Activated CD4-positive, alpha-beta T cell treated with anti-CD3 and anti-CD28 coated beads, Interleukin-2, amount 50 U/mL, for 24 hours (primary cell): ENCODE results near the gene GVQW3.
A peak's percentile ranks its signal among the peaks of the same experiment; 100 is the strongest.

Experiments used
- DNase-seq, 2 donors: peaks; one replicate each; pipeline ENCODE4 v3.0.0-alpha.2; 2020; ENCODE audit warnings: low read depth in 1 of 2, low spot score in 1 of 2

GVQW3 gene

GRCh38 chr11:76380977-76381719, at the start of gene GVQW3, which contains the start of gene THAP12:
GVQW3 (plus strand) TSS chr11:76381323; CDS start chr11:76381829, 506 bp downstream.
THAP12 (minus strand) TSS chr11:76381132; CDS start chr11:76380836, 296 bp downstream.
- DNase-seq, result peak; percentile 89 to 95

- no peak for DNase-seq
Observed at GRCh38 chr11:76334826-76335389, 46.2 kb upstream of the GVQW3 start.

- DNase-seq, result no peak
Observed at GRCh38 chr11:76335842-76336241, 45.3 kb upstream of the GVQW3 start.

- DNase-seq, result no peak
Observed at GRCh38 chr11:76336597-76336996, 44.5 kb upstream of the GVQW3 start.

- DNase-seq, result no peak
Observed at GRCh38 chr11:76337469-76337868, 43.7 kb upstream of the GVQW3 start.

GRCh38 chr11:76337923-76338322, 43.2 kb upstream of the GVQW3 start:
- DNase-seq, result no peak

- DNase-seq, result no peak
Observed at GRCh38 chr11:76339221-76339620, 41.9 kb upstream of the GVQW3 start.

GRCh38 chr11:76347466-76347865, 33.7 kb upstream of the GVQW3 start:
- no peak for DNase-seq

GRCh38 chr11:76348348-76348747, 32.8 kb upstream of the GVQW3 start:
- no peak for DNase-seq

GRCh38 chr11:76355172-76355571, 26.0 kb upstream of the GVQW3 start:
- DNase-seq, result no peak

- no peak for DNase-seq
Observed at GRCh38 chr11:76361374-76361773, 19.7 kb upstream of the GVQW3 start.

GRCh38 chr11:76361776-76362175, 19.3 kb upstream of the GVQW3 start:
- DNase-seq, result no peak

- DNase-seq, result no peak
Observed at GRCh38 chr11:76362716-76363115, 18.4 kb upstream of the GVQW3 start.

GRCh38 chr11:76365038-76365679, 16.0 kb upstream of the GVQW3 start:
- DNase-seq, result no peak

- DNase-seq, result no peak
Observed at GRCh38 chr11:76368490-76368889, 12.6 kb upstream of the GVQW3 start.

GRCh38 chr11:76369406-76369805, 11.7 kb upstream of the GVQW3 start:
- no peak for DNase-seq

GRCh38 chr11:76371170-76371569, 10.0 kb upstream of the GVQW3 start:
- peak in 1 of 2 donors; percentile 41 for DNase-seq

- DNase-seq, result no peak
Observed at GRCh38 chr11:76376746-76377558, 4.2 kb upstream of the GVQW3 start.

GRCh38 chr11:76379807-76380158, 1.3 kb upstream of the GVQW3 start:
- no peak for DNase-seq

- DNase-seq, result peak; percentile 35 to 54
Observed at GRCh38 chr11:76380159-76380976, 755 bp upstream of the GVQW3 start.

GRCh38 chr11:76382209-76382608, 1.1 kb downstream of the GVQW3 start:
- DNase-seq, result no peak
